HG02588 (cell line): ENCODE data around the gene STEAP2.
"Not testable (repeated sequence)": the region's sequence is repeated elsewhere in the genome, so short reads cannot be mapped to it uniquely, and the experiment has no call there.

Experiments
- ATAC-seq: cut with Tn5 transposase; IDR thresholded peaks from one replicate; pipeline ENCODE4 v1.9.1; 2021; ENCODE audit warnings: mild to moderate bottlenecking, moderate library complexity; ENCODE audit not compliant: unreplicated experiment

The STEAP2 gene

GRCh38 chr7:90211391-90212148 is at the start of gene STEAP2:
TSS of gene STEAP2 (plus strand) at chr7:90211740. CDS start at chr7:90225083, 13,343 bp downstream.
- peak; percentile 88 for ATAC-seq

- ATAC-seq = no peak
Observed at GRCh38 chr7:90163534-90163933, 48.0 kb upstream of the STEAP2 start.

GRCh38 chr7:90165724-90166123 is 45.8 kb upstream of the STEAP2 start:
- ATAC-seq = no peak

GRCh38 chr7:90166153-90166552 is 45.4 kb upstream of the STEAP2 start:
- no peak for ATAC-seq

- ATAC-seq = no peak
Observed at GRCh38 chr7:90167361-90167760, 44.2 kb upstream of the STEAP2 start.

GRCh38 chr7:90169891-90170290 is 41.6 kb upstream of the STEAP2 start:
- no peak for ATAC-seq

GRCh38 chr7:90172121-90172520 is 39.4 kb upstream of the STEAP2 start:
- no peak for ATAC-seq

GRCh38 chr7:90172624-90173023 is 38.9 kb upstream of the STEAP2 start:
- ATAC-seq = no peak

GRCh38 chr7:90173127-90173844 is 38.3 kb upstream of the STEAP2 start:
- ATAC-seq = peak; percentile 93

- ATAC-seq = no peak
Observed at GRCh38 chr7:90175667-90176066, 35.9 kb upstream of the STEAP2 start.

GRCh38 chr7:90176195-90176594 is 35.3 kb upstream of the STEAP2 start:
- no peak for ATAC-seq

GRCh38 chr7:90178166-90178565 is 33.4 kb upstream of the STEAP2 start:
- no peak for ATAC-seq

GRCh38 chr7:90178679-90179278 is 32.8 kb upstream of the STEAP2 start:
- ATAC-seq = peak; percentile 98

- ATAC-seq = no peak
Observed at GRCh38 chr7:90180011-90180585, 31.4 kb upstream of the STEAP2 start.

GRCh38 chr7:90180649-90181048 is 30.9 kb upstream of the STEAP2 start:
- ATAC-seq = no peak

GRCh38 chr7:90181485-90181884 is 30.1 kb upstream of the STEAP2 start:
- ATAC-seq = no peak

- not testable (repeated sequence) for ATAC-seq
Observed at GRCh38 chr7:90186290-90186689, 25.2 kb upstream of the STEAP2 start.

- ATAC-seq = no peak
Observed at GRCh38 chr7:90187507-90188050, 24.0 kb upstream of the STEAP2 start.

- peak; percentile 92 for ATAC-seq
Observed at GRCh38 chr7:90188281-90188680, 23.3 kb upstream of the STEAP2 start.

GRCh38 chr7:90190995-90191394 is 20.5 kb upstream of the STEAP2 start:
- ATAC-seq = no peak

- ATAC-seq = no peak
Observed at GRCh38 chr7:90191648-90192047, 19.9 kb upstream of the STEAP2 start.
